ENCODE data around the gene C6orf58. TPM values are rescaled to one million over a fixed set of nuclear protein-coding genes. Genes with fewer than 3 reads are reported as not detected.

Gene C6orf58
- total and polyA plus RNA-seq, 8 donors, result 0.15 to 0.45 (median 0.23) TPM; not detected in 2

- intact Hi-C loops (cut with DNase I), result no loop called here
- FAIRE-seq, result no peak
- Histone ChIP-seq H3K4me3 (no peak overlapping the region), H3K9me3 (no peaks in the 10 kb centered on the region), H3K27ac (no peak overlapping the region), H3K4me1 (no peaks in the 10 kb centered on the region), H3K36me3 (no peaks in the 10 kb centered on the region), H3K27me3 (peaks cover 0 to 5% (median 0%) of the 10 kb centered on the region in 4 donors)
- TF ChIP-seq CTCF (IDR thresholded peaks at IDR 0.05), result no peak
- 73 to 74% methylated on average over 4 of the region's 4 CpGs for WGBS, 2 donors
- no peak for DNase-seq
- no peak for ATAC-seq
Observed at GRCh38 chr6:127635091-127635490, 58.1 kb downstream of the C6orf58 start.

DNA sequence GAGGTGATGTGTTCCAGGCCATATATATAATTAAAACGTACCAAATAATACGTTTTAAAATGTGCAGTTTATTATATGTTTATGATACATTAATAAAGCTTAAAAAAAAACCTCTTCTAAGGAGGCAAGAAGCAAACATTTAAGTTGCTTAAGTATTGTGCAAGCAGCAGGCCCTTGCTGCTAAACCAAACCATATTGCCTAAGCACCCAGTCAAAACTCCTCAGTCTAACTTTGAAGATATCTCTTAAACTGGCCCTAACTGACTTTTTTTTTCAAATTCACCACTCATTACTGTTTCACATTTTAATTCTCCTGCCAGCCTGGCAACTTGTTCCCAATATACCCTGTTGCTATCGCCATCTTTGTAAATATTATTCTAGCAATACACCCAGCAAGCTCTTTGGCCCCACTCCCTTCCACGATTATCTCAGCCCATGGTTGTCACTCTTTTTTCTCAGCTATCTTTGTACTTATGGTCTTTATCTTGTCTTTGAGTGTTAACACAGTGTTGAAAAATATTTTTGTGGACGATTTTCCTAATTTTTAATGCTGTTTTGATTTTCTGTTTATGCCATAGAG is 60.9 kb downstream of the C6orf58 start:
- intact Hi-C loops (cut with DNase I), result no loop called here
- 61 to 64% methylated on average over 5 of the region's 5 CpGs for WGBS, 2 donors
- ATAC-seq, result no peak
- no peak overlapping the region for H3K27ac ChIP-seq
- no peaks in the 10 kb centered on the region for H3K9me3 ChIP-seq
- DNase-seq, result no peak
- no peaks in the 10 kb centered on the region for H3K4me1 ChIP-seq
- no peak overlapping the region for H3K4me3 ChIP-seq
- no peak for TF ChIP-seq CTCF (IDR thresholded peaks at IDR 0.05)
- H3K36me3 ChIP-seq, result no peaks in the 10 kb centered on the region
- FAIRE-seq, result no peak
- H3K27me3 ChIP-seq, result peaks cover 0 to 5% (median 0%) of the 10 kb centered on the region in 4 donors

Other genes starting within 250 kb of the C6orf58 start
- 10 to 100 TPM; 13.9 to 27.9 (median 21.2) TPM for gene ECHDC1, start 233.6 kb upstream of the C6orf58 start, total RNA-seq
- gene ECHDC1, start 233.6 kb upstream of the C6orf58 start, polyA plus RNA-seq, result 10 to 100 TPM; 14.0 to 20.5 TPM
- 1 to 10 TPM in 3 of 6 donors, under 1 TPM in 3; 0.09 to 1.3 (median 0.72) TPM for gene KIAA0408, start 117.8 kb upstream of the C6orf58 start, total RNA-seq
- gene KIAA0408, start 117.8 kb upstream of the C6orf58 start, polyA plus RNA-seq, result 1 to 10 TPM; 1.3 to 4.9 TPM